Measurements from ENCODE around the gene SCN4A.
"Not testable (repeated sequence)": the region's sequence is repeated elsewhere in the genome, so short reads cannot be mapped to it uniquely, and the experiment has no call there.

DNA sequence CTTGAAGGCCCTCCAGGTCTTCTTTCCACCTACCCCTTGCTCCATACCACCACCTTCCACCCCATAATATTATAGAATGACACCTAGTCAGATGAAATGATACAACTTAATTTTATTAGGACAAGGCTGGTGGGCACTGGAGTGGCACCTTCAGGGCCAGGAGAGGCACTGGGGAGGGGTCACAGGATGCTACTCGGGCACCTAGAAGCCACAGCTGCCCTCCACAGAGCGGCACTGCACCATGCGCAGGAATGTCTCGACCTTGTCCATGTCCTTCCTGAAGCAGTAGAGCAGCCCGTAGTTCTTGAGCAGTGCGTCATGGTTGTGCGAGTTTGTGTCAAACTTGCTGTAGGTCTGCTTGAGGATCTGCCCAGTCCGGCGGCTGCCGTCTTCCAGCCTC, 77.9 kb downstream of the SCN4A start:
- TF ChIP-seq, protein P1, sequence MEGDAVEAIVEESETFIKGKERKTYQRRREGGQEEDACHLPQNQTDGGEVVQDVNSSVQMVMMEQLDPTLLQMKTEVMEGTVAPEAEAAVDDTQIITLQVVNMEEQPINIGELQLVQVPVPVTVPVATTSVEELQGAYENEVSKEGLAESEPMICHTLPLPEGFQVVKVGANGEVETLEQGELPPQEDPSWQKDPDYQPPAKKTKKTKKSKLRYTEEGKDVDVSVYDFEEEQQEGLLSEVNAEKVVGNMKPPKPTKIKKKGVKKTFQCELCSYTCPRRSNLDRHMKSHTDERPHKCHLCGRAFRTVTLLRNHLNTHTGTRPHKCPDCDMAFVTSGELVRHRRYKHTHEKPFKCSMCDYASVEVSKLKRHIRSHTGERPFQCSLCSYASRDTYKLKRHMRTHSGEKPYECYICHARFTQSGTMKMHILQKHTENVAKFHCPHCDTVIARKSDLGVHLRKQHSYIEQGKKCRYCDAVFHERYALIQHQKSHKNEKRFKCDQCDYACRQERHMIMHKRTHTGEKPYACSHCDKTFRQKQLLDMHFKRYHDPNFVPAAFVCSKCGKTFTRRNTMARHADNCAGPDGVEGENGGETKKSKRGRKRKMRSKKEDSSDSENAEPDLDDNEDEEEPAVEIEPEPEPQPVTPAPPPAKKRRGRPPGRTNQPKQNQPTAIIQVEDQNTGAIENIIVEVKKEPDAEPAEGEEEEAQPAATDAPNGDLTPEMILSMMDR (IDR thresholded peaks at IDR 0.05): not testable (repeated sequence)
- not testable (repeated sequence) for TF ChIP-seq POLR2A (IDR thresholded peaks at IDR 0.05)

Measured in Peyer's patch (tissue), 4 donors.